ENCODE data around the gene ACAP2.

DNA sequence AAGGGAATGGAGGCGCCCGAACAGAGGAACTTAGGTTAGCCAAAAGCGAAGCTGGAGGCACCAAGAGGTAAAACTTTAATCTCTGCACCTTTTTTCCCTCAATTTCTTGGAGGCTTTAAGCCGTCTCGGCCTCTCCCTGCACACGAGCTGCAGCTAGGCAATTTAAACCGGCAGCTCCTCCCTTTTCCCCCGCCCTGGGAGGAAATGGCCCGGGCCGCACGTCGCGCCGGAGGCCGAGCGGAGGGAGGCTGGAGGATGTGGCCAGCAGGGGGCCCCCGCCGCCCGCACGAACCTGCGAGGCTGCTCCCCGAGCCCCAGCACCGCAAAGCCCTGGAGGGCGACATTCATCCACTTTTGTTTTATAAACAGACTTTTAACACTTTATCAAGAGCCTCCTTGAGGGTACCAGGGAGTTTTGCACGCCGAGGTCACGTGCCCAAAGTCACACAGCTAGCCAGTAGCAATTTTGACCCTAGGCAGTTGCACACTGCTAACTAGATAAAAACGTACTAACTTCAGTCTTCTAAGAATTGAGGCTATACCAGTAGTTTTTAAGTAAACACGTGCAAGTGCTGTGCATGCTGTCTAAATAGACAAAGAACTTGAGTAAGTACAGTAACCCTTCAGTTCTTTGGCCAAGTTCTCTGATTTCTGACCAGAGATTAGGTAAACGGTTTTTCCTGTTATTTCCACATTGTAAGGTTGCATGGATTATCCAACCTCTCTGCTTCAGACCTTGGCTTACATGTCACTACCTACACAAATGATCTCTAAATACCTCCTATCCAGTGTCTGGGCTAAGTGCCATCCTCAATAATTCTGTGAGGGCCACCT, 171.2 kb downstream of the ACAP2 start:
- TF ChIP-seq, protein P1, sequence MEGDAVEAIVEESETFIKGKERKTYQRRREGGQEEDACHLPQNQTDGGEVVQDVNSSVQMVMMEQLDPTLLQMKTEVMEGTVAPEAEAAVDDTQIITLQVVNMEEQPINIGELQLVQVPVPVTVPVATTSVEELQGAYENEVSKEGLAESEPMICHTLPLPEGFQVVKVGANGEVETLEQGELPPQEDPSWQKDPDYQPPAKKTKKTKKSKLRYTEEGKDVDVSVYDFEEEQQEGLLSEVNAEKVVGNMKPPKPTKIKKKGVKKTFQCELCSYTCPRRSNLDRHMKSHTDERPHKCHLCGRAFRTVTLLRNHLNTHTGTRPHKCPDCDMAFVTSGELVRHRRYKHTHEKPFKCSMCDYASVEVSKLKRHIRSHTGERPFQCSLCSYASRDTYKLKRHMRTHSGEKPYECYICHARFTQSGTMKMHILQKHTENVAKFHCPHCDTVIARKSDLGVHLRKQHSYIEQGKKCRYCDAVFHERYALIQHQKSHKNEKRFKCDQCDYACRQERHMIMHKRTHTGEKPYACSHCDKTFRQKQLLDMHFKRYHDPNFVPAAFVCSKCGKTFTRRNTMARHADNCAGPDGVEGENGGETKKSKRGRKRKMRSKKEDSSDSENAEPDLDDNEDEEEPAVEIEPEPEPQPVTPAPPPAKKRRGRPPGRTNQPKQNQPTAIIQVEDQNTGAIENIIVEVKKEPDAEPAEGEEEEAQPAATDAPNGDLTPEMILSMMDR (IDR thresholded peaks at IDR 0.05 in 8 of 11, conservative IDR thresholded peaks at IDR 0.05 in 3 of 11), result peak; percentile 91 to 99 (median 98)
- peak; percentile 80 to 93 (median 81) for TF ChIP-seq POLR2AphosphoS5 (IDR thresholded peaks at IDR 0.05)
- no peak for TF ChIP-seq POLR2A (IDR thresholded peaks at IDR 0.05)

Measured in spleen (tissue), 7 donors.